HG03460 (cell line): Measurements from ENCODE around the gene RABGAP1L.
"Not testable (repeated sequence)": the region's sequence is repeated elsewhere in the genome, so short reads cannot be mapped to it uniquely, and the experiment has no call there.

Source experiments
- ATAC-seq: cut with Tn5 transposase; IDR thresholded peaks from one replicate; pipeline ENCODE4 v1.9.1; 2021; ENCODE audit not compliant: unreplicated experiment

RABGAP1L gene

GRCh38 chr1:174428033-174428432 is 268.7 kb downstream of the RABGAP1L start:
- no peak for ATAC-seq

- no peak for ATAC-seq
Observed at GRCh38 chr1:174428739-174429138, 269.4 kb downstream of the RABGAP1L start.

GRCh38 chr1:174433451-174433850 is 274.1 kb downstream of the RABGAP1L start:
- no peak for ATAC-seq

- ATAC-seq = no peak
Observed at GRCh38 chr1:174445351-174445750, 286.0 kb downstream of the RABGAP1L start.

GRCh38 chr1:174445817-174446216 is 286.5 kb downstream of the RABGAP1L start:
- ATAC-seq = no peak

GRCh38 chr1:174447866-174448530 is 288.7 kb downstream of the RABGAP1L start, which contains the start of gene GPR52:
TSS of gene GPR52 (plus strand) at chr1:174447964. CDS start at chr1:174448112, 148 bp downstream.
- ATAC-seq = no peak

GRCh38 chr1:174448531-174448883 is 289.2 kb downstream of the RABGAP1L start:
- ATAC-seq = no peak

GRCh38 chr1:174448974-174449373 is 289.7 kb downstream of the RABGAP1L start:
- no peak for ATAC-seq

GRCh38 chr1:174451408-174451807 is 292.1 kb downstream of the RABGAP1L start:
- no peak for ATAC-seq

- no peak for ATAC-seq
Observed at GRCh38 chr1:174465855-174466254, 306.5 kb downstream of the RABGAP1L start.

GRCh38 chr1:174466607-174467006 is 307.3 kb downstream of the RABGAP1L start:
- no peak for ATAC-seq

- ATAC-seq = no peak
Observed at GRCh38 chr1:174469052-174469451, 309.7 kb downstream of the RABGAP1L start.

- no peak for ATAC-seq
Observed at GRCh38 chr1:174469687-174470086, 310.4 kb downstream of the RABGAP1L start.

- ATAC-seq = no peak
Observed at GRCh38 chr1:174479281-174479680, 320.0 kb downstream of the RABGAP1L start.

GRCh38 chr1:174480324-174480723 is 321.0 kb downstream of the RABGAP1L start:
- ATAC-seq = no peak

- no peak for ATAC-seq
Observed at GRCh38 chr1:174491606-174492005, 332.3 kb downstream of the RABGAP1L start.

- no peak for ATAC-seq
Observed at GRCh38 chr1:174497478-174497877, 338.2 kb downstream of the RABGAP1L start.

GRCh38 chr1:174516755-174517154 is 357.4 kb downstream of the RABGAP1L start:
- not testable (repeated sequence) for ATAC-seq

- ATAC-seq = no peak
Observed at GRCh38 chr1:174519844-174520243, 360.5 kb downstream of the RABGAP1L start.

GRCh38 chr1:174531751-174532150 is 372.4 kb downstream of the RABGAP1L start:
- ATAC-seq = no peak

- no peak for ATAC-seq
Observed at GRCh38 chr1:174534789-174535188, 375.5 kb downstream of the RABGAP1L start.

GRCh38 chr1:174535207-174535606 is 375.9 kb downstream of the RABGAP1L start:
- no peak for ATAC-seq

- not testable (repeated sequence) for ATAC-seq
Observed at GRCh38 chr1:174543421-174543820, 384.1 kb downstream of the RABGAP1L start.
